WTC11 (cell line): Measurements from ENCODE around the gene PIGN. TPM values are rescaled to one million over a fixed set of nuclear protein-coding genes. Genes with fewer than 3 reads are reported as not detected.

Experiments used
- ATAC-seq: fragments of 200-7000 bp; cut with Tn5 transposase; 2 replicates; pipeline ENCODE4 v1.10.0; 2021; ENCODE audit warnings: mild to moderate bottlenecking, moderate library complexity
- CTCF ChIA-PET: fragments of 300-600 bp; sonication (Branson Sonifier 250); formaldehyde crosslinking; loops from one replicate; lab custom pipeline; 2021; ENCODE audit warnings: antibody characterized with exemption; lab: Charles Lee
- POLR2A ChIA-PET: fragments of 350-600 bp; sonication (Branson Sonifier 250); formaldehyde crosslinking; loops from one replicate; lab custom pipeline; 2021; ENCODE audit warnings: antibody characterized with exemption; lab: Charles Lee
- DNase-seq: peaks from one replicate; pipeline ENCODE4 v3.0.0; 2021; ENCODE audit warnings: low spot score
- H3K27ac Mint-ChIP-seq: 2 replicates; pipeline ENCODE4 v1.8.0; 2021; ENCODE audit warnings: mixed read lengths
- H3K27me3 Mint-ChIP-seq: 2 replicates; pipeline ENCODE4 v1.8.0; 2021; ENCODE audit warnings: low read depth, mild to moderate bottlenecking, moderate library complexity, mixed read lengths
- H3K36me3 Mint-ChIP-seq: 2 replicates; pipeline ENCODE4 v1.8.0; 2021; ENCODE audit warnings: mixed read lengths
- H3K4me1 Mint-ChIP-seq: 2 replicates; pipeline ENCODE4 v1.8.0; 2022; ENCODE audit warnings: mixed read lengths
- H3K4me3 Mint-ChIP-seq: 2 replicates; pipeline ENCODE4 v1.8.0; 2021; ENCODE audit warnings: mild to moderate bottlenecking, moderate library complexity, mixed read lengths
- H3K9me3 Mint-ChIP-seq: 2 replicates; pipeline ENCODE4 v1.8.0; 2021; ENCODE audit warnings: mixed read lengths
- ATF1 ChIP-seq: sonication (generic); formaldehyde crosslinking; IDR thresholded peaks from 2 replicates; pipeline ENCODE4 v1.8.1; 2023; ENCODE audit warnings: mild to moderate bottlenecking, moderate library complexity, missing genetic modification reagents
- CREB1 ChIP-seq: sonication (generic); formaldehyde crosslinking; IDR thresholded peaks from 2 replicates; pipeline ENCODE4 v1.8.0; 2023; ENCODE audit warnings: mild to moderate bottlenecking, missing genetic modification reagents
- ESRRA ChIP-seq: sonication (generic); formaldehyde crosslinking; IDR thresholded peaks from 2 replicates; pipeline ENCODE4 v1.8.1; 2022; ENCODE audit warnings: mild to moderate bottlenecking, missing genetic modification reagents, borderline replicate concordance
- FOXP1 ChIP-seq: sonication (generic); formaldehyde crosslinking; IDR thresholded peaks from 2 replicates; pipeline ENCODE4 v1.8.0; 2022; ENCODE audit warnings: missing genetic modification reagents, mild to moderate bottlenecking, moderate library complexity, borderline replicate concordance
- GRHL2 ChIP-seq: fragments of 250-450 bp; sonication (Bioruptor Pico); IDR thresholded peaks from 2 replicates; pipeline ENCODE4 v1.8.0; 2022; ENCODE audit warnings: mild to moderate bottlenecking, moderate library complexity; ENCODE audit not compliant: insufficient replicate concordance, severe bottlenecking
- GTF2I ChIP-seq: fragments of 250-450 bp; sonication (Bioruptor Pico); conservative IDR thresholded peaks from 2 replicates; pipeline ENCODE4 v1.4.0; 2021; ENCODE audit warnings: mild to moderate bottlenecking
- JAZF1 ChIP-seq: fragments of 250-450 bp; sonication (Bioruptor Pico); IDR thresholded peaks from 2 replicates; pipeline ENCODE4 v1.9.0; 2021; ENCODE audit warnings: moderate library complexity, mild to moderate bottlenecking, inconsistent platforms
- NR3C1 ChIP-seq: sonication (generic); formaldehyde crosslinking; conservative IDR thresholded peaks from 2 replicates; pipeline ENCODE4 v1.8.1; 2023; ENCODE audit warnings: low read depth, mild to moderate bottlenecking, missing genetic modification reagents
- RELA ChIP-seq: sonication (generic); formaldehyde crosslinking; IDR thresholded peaks from 2 replicates; pipeline ENCODE4 v1.8.1; 2022; ENCODE audit warnings: missing genetic modification reagents, mild to moderate bottlenecking, borderline replicate concordance
- RORB ChIP-seq: fragments of 250-450 bp; sonication (Bioruptor Pico); IDR thresholded peaks from 2 replicates; pipeline ENCODE4 v1.9.0; 2021; ENCODE audit warnings: mild to moderate bottlenecking
- SOX15 ChIP-seq: fragments of 250-450 bp; sonication (Bioruptor Pico); IDR thresholded peaks from 2 replicates; pipeline ENCODE4 v1.9.0; 2021; ENCODE audit warnings: mild to moderate bottlenecking
- ZBTB21 ChIP-seq: sonication (generic); formaldehyde crosslinking; IDR thresholded peaks from 2 replicates; pipeline ENCODE4 v1.8.1; 2023; ENCODE audit warnings: mild to moderate bottlenecking, missing genetic modification reagents, borderline replicate concordance
- ZNF138 ChIP-seq: sonication (generic); formaldehyde crosslinking; conservative IDR thresholded peaks from 2 replicates; pipeline ENCODE4 v1.8.1; 2022; ENCODE audit warnings: mild to moderate bottlenecking, moderate library complexity, missing genetic modification reagents
- ZNF396 ChIP-seq: fragments of 250-450 bp; sonication (Bioruptor Pico); IDR thresholded peaks from 2 replicates; pipeline ENCODE4 v1.8.0; 2021; ENCODE audit warnings: mild to moderate bottlenecking, moderate library complexity, borderline replicate concordance
- ZNF423 ChIP-seq: fragments of 250-450 bp; sonication (Bioruptor Pico); IDR thresholded peaks from 2 replicates; pipeline ENCODE4 v2.1.2; 2022; ENCODE audit warnings: mild to moderate bottlenecking, moderate library complexity
- total RNA-seq: library from RNA; stranded (reverse); gene quantifications from 3 replicates; pipeline ENCODE4 v1.2.3, GENCODE V29; 2021
- TF ChIP-seq, protein P1 (sequence below): sonication (generic); formaldehyde crosslinking; IDR thresholded peaks from 2 replicates; pipeline ENCODE4 v1.8.0; 2022; ENCODE audit warnings: mild to moderate bottlenecking, missing genetic modification reagents
- TF ChIP-seq, protein P2 (sequence below): sonication (generic); formaldehyde crosslinking; conservative IDR thresholded peaks from 2 replicates; pipeline ENCODE4 v1.8.1; 2022; ENCODE audit warnings: mild to moderate bottlenecking, missing genetic modification reagents
- TF ChIP-seq, protein P3 (sequence below): sonication (generic); formaldehyde crosslinking; conservative IDR thresholded peaks from 2 replicates; pipeline ENCODE4 v1.8.1; 2023; ENCODE audit warnings: mild to moderate bottlenecking, low read depth, missing genetic modification reagents, moderate library complexity
- TF ChIP-seq, protein P4 (sequence below): sonication (generic); formaldehyde crosslinking; IDR thresholded peaks from 2 replicates; pipeline ENCODE4 v1.8.1; 2022; ENCODE audit warnings: low read depth, mild to moderate bottlenecking, moderate library complexity, missing genetic modification reagents, borderline replicate concordance
- TF ChIP-seq, protein P5 (sequence below): sonication (generic); formaldehyde crosslinking; IDR thresholded peaks from 2 replicates; pipeline ENCODE4 v1.8.1; 2023; ENCODE audit warnings: mild to moderate bottlenecking, missing genetic modification reagents, borderline replicate concordance
- TF ChIP-seq, protein P6 (sequence below): fragments of 250-450 bp; sonication (Bioruptor Pico); IDR thresholded peaks from 2 replicates; pipeline ENCODE4 v2.1.2; 2022; ENCODE audit warnings: mild to moderate bottlenecking, moderate library complexity
- TF ChIP-seq, protein P7 (sequence below): fragments of 250-450 bp; sonication (Bioruptor Pico); IDR thresholded peaks from 2 replicates; pipeline ENCODE4 v1.9.0; 2021; ENCODE audit warnings: moderate library complexity, mild to moderate bottlenecking, inconsistent platforms, borderline replicate concordance

Gene PIGN
- total RNA-seq, 1 experiment from 2014 or later = 23.4 TPM

DNA sequence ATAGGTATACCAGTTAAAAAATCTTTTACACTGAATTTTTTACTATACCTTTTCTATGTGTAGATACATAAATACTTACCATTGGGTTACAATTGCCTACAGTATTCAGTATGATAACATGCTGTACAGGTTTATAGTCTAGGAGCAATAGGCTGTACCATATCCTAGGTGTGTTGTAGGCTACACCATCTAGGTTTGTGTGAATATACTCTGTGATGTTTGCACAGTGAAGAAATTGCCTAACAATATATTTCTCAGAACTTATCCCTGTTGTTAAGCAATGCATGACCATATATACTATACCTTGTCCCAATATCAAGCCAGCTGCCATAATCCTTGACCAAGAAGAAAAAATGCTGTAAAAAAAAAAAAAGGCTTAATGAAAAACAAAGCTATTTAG, 114.5 kb downstream of the PIGN start:
- CTCF ChIA-PET = no interaction called here
- ATAC-seq (no peak), DNase-seq (no peak)
- Mint-ChIP-seq H3K9me3 (no peaks in the 10 kb centered on the region), H3K4me1 (no peaks in the 10 kb centered on the region), H3K4me3 (no peak overlapping the region), H3K27ac (no peak overlapping the region), H3K36me3 (no peaks in the 10 kb centered on the region), H3K27me3 (no peaks in the 10 kb centered on the region)
- POLR2A ChIA-PET = interaction anchor here (0.9 kb wide), 1 partner anchor 25 kb away, joined by 3 read pairs; no protein-coding TSS in a partner anchor
- TF ChIP-seq CREB1 = no peak
- no peak for TF ChIP-seq ZNF396 (CRISPR knock-in tag)
- TF ChIP-seq, protein P1, sequence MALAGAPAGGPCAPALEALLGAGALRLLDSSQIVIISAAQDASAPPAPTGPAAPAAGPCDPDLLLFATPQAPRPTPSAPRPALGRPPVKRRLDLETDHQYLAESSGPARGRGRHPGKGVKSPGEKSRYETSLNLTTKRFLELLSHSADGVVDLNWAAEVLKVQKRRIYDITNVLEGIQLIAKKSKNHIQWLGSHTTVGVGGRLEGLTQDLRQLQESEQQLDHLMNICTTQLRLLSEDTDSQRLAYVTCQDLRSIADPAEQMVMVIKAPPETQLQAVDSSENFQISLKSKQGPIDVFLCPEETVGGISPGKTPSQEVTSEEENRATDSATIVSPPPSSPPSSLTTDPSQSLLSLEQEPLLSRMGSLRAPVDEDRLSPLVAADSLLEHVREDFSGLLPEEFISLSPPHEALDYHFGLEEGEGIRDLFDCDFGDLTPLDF (CRISPR knock-in tag) = no peak

DNA sequence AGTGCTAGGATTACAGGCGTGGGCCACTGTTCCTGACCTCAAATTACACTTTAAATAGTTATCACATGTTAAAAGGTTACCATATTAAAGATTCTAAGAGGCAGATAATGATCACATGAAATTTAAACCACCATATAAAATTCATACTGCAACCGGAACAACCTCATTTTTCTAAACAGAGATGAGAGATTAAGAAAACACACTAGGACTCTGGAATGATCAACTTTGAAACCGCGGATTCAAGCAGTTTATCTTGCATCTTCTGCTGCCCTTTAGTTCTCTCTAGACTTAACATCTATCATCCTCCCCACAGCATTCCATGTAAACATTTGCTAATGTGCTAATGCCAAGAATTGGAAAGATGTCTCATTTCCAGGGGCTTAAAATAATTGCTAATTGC, 115.8 kb downstream of the PIGN start:
- POLR2A ChIA-PET = no interaction called here

More for the DNA sequence above, 115.8 kb downstream of the PIGN start:
- TF ChIP-seq ZNF138 = no peak
- TF ChIP-seq RORB (CRISPR knock-in tag) = no peak
- TF ChIP-seq ZNF396 (CRISPR knock-in tag) = no peak
- no peak for TF ChIP-seq SOX15 (CRISPR knock-in tag)
- TF ChIP-seq, protein P2, sequence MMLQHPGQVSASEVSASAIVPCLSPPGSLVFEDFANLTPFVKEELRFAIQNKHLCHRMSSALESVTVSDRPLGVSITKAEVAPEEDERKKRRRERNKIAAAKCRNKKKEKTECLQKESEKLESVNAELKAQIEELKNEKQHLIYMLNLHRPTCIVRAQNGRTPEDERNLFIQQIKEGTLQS (CRISPR knock-in tag) = no peak
- no peak for TF ChIP-seq ATF1 (CRISPR knock-in tag)
- TF ChIP-seq ZBTB21 (CRISPR knock-in tag) = no peak
- no peak for TF ChIP-seq RELA (CRISPR knock-in tag)
- TF ChIP-seq, protein P3, sequence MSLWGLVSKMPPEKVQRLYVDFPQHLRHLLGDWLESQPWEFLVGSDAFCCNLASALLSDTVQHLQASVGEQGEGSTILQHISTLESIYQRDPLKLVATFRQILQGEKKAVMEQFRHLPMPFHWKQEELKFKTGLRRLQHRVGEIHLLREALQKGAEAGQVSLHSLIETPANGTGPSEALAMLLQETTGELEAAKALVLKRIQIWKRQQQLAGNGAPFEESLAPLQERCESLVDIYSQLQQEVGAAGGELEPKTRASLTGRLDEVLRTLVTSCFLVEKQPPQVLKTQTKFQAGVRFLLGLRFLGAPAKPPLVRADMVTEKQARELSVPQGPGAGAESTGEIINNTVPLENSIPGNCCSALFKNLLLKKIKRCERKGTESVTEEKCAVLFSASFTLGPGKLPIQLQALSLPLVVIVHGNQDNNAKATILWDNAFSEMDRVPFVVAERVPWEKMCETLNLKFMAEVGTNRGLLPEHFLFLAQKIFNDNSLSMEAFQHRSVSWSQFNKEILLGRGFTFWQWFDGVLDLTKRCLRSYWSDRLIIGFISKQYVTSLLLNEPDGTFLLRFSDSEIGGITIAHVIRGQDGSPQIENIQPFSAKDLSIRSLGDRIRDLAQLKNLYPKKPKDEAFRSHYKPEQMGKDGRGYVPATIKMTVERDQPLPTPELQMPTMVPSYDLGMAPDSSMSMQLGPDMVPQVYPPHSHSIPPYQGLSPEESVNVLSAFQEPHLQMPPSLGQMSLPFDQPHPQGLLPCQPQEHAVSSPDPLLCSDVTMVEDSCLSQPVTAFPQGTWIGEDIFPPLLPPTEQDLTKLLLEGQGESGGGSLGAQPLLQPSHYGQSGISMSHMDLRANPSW (CRISPR knock-in tag) = no peak
- no peak for TF ChIP-seq FOXP1
- no peak for TF ChIP-seq JAZF1 (CRISPR knock-in tag)
- TF ChIP-seq NR3C1 (CRISPR knock-in tag) = no peak
- TF ChIP-seq, protein P4, sequence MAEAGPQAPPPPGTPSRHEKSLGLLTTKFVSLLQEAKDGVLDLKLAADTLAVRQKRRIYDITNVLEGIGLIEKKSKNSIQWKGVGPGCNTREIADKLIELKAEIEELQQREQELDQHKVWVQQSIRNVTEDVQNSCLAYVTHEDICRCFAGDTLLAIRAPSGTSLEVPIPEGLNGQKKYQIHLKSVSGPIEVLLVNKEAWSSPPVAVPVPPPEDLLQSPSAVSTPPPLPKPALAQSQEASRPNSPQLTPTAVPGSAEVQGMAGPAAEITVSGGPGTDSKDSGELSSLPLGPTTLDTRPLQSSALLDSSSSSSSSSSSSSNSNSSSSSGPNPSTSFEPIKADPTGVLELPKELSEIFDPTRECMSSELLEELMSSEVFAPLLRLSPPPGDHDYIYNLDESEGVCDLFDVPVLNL (CRISPR knock-in tag) = no peak
- TF ChIP-seq GTF2I (CRISPR knock-in tag) = no peak
- TF ChIP-seq ZNF423 (CRISPR knock-in tag) = no peak
- no peak for TF ChIP-seq ESRRA (CRISPR knock-in tag)
- TF ChIP-seq, protein P5, sequence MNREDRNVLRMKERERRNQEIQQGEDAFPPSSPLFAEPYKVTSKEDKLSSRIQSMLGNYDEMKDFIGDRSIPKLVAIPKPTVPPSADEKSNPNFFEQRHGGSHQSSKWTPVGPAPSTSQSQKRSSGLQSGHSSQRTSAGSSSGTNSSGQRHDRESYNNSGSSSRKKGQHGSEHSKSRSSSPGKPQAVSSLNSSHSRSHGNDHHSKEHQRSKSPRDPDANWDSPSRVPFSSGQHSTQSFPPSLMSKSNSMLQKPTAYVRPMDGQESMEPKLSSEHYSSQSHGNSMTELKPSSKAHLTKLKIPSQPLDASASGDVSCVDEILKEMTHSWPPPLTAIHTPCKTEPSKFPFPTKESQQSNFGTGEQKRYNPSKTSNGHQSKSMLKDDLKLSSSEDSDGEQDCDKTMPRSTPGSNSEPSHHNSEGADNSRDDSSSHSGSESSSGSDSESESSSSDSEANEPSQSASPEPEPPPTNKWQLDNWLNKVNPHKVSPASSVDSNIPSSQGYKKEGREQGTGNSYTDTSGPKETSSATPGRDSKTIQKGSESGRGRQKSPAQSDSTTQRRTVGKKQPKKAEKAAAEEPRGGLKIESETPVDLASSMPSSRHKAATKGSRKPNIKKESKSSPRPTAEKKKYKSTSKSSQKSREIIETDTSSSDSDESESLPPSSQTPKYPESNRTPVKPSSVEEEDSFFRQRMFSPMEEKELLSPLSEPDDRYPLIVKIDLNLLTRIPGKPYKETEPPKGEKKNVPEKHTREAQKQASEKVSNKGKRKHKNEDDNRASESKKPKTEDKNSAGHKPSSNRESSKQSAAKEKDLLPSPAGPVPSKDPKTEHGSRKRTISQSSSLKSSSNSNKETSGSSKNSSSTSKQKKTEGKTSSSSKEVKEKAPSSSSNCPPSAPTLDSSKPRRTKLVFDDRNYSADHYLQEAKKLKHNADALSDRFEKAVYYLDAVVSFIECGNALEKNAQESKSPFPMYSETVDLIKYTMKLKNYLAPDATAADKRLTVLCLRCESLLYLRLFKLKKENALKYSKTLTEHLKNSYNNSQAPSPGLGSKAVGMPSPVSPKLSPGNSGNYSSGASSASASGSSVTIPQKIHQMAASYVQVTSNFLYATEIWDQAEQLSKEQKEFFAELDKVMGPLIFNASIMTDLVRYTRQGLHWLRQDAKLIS (CRISPR knock-in tag) = no peak
- TF ChIP-seq, protein P6, sequence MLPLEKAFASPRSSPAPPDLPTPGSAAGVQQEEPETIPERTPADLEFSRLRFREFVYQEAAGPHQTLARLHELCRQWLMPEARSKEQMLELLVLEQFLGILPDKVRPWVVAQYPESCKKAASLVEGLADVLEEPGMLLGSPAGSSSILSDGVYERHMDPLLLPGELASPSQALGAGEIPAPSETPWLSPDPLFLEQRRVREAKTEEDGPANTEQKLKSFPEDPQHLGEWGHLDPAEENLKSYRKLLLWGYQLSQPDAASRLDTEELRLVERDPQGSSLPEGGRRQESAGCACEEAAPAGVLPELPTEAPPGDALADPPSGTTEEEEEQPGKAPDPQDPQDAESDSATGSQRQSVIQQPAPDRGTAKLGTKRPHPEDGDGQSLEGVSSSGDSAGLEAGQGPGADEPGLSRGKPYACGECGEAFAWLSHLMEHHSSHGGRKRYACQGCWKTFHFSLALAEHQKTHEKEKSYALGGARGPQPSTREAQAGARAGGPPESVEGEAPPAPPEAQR = no peak
- TF ChIP-seq, protein P7, sequence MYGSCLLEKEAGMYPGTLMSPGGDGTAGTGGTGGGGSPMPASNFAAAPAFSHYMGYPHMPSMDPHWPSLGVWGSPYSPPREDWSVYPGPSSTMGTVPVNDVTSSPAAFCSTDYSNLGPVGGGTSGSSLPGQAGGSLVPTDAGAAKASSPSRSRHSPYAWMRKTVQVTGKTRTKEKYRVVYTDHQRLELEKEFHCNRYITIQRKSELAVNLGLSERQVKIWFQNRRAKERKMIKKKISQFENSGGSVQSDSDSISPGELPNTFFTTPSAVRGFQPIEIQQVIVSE (CRISPR knock-in tag) = no peak
- TF ChIP-seq GRHL2 (CRISPR knock-in tag) = no peak
- TF ChIP-seq, all 79 proteins: peak for 0
- DNase-seq (no peak), ATAC-seq (no peak)
- Mint-ChIP-seq H3K4me3 (no peak overlapping the region), H3K9me3 (0 out of 2 replicates have a peak, but pooled peaks cover 4% of the 10 kb centered on the region), H3K36me3 (no peaks in the 10 kb centered on the region), H3K27me3 (no peaks in the 10 kb centered on the region), H3K27ac (no peak overlapping the region), H3K4me1 (no peaks in the 10 kb centered on the region)
- CTCF ChIA-PET = no interaction called here
